Keratinocyte (primary cell): ENCODE results near the gene MGAT5B. TPM values are rescaled to one million over a fixed set of nuclear protein-coding genes. Genes with fewer than 3 reads are reported as not detected.
A peak's percentile ranks its signal among the peaks of the same experiment; 100 is the strongest.

Experiments used
- DNase-seq: peaks from one replicate; pipeline ENCODE4 v3.0.0-alpha.2; 2011; ENCODE audit warnings: low read depth, missing footprints, low spot score
- FAIRE-seq: peaks from 2 replicates; lab custom pipeline; 2011; peaks lifted over from hg19 to GRCh38; lab: Jason Lieb, UNC
- H2AFZ ChIP-seq: 2 replicates; pipeline ENCODE4 v1.6.0; 2012; ENCODE audit warnings: low read length, control low read depth, inconsistent platforms; ENCODE audit not compliant: control insufficient read depth
- H3K27ac ChIP-seq: 2 replicates; pipeline ENCODE4 v1.5.1; 2011; ENCODE audit warnings: low read length; ENCODE audit not compliant: control insufficient read depth, insufficient read depth
- H3K27me3 ChIP-seq: 3 replicates; pipeline ENCODE4 v1.6.0; 2011; ENCODE audit warnings: low read length; ENCODE audit not compliant: control insufficient read depth, insufficient read depth; ENCODE audit errors: extremely low read depth
- H3K36me3 ChIP-seq, 2 experiments: 2 replicates in 1 of 2; 3 replicates in 1 of 2; pipeline ENCODE4 v1.5.1; 2011; ENCODE audit warnings: low read length in 2 of 2, mild to moderate bottlenecking in 1 of 2; ENCODE audit not compliant: control insufficient read depth in 2 of 2, insufficient read depth in 2 of 2; ENCODE audit errors: extremely low read depth in 1 of 2
- H3K4me1 ChIP-seq: 3 replicates; pipeline ENCODE4 v1.5.1; 2011; ENCODE audit warnings: low read length; ENCODE audit not compliant: control insufficient read depth, insufficient read depth; ENCODE audit errors: extremely low read depth
- H3K4me2 ChIP-seq: 3 replicates; pipeline ENCODE4 v1.6.0; 2011; ENCODE audit warnings: low read depth, low read length; ENCODE audit not compliant: control insufficient read depth, insufficient read depth; ENCODE audit errors: extremely low read depth
- H3K4me3 ChIP-seq, 3 experiments: fragments of 200-600 bp in 1 of 3; sonication (generic) in 1 of 3; 2 replicates in 2 of 3; 3 replicates in 1 of 3; pipeline ENCODE4 v1.5.1; 2011 to 2016; ENCODE audit warnings: low read length in 3 of 3, mild to moderate bottlenecking in 3 of 3, control low read depth in 2 of 3, inconsistent platforms in 1 of 3, low read depth in 1 of 3, mixed read lengths in 1 of 3, mixed run types in 1 of 3, moderate library complexity in 1 of 3; ENCODE audit not compliant: control insufficient read depth in 2 of 3, insufficient read depth in 2 of 3; ENCODE audit errors: extremely low read depth in 1 of 3
- H3K79me2 ChIP-seq: 2 replicates; pipeline ENCODE4 v1.6.0; 2012; ENCODE audit warnings: low read length; ENCODE audit not compliant: control insufficient read depth, insufficient read depth
- H3K9ac ChIP-seq: 3 replicates; pipeline ENCODE4 v1.6.0; 2011; ENCODE audit warnings: low read length; ENCODE audit not compliant: control insufficient read depth, insufficient read depth; ENCODE audit errors: extremely low read depth
- H3K9me1 ChIP-seq: 3 replicates; pipeline ENCODE4 v1.6.0; 2011; ENCODE audit warnings: low read length; ENCODE audit not compliant: control insufficient read depth, insufficient read depth; ENCODE audit errors: extremely low read depth
- H3K9me3 ChIP-seq: 2 replicates; pipeline ENCODE4 v1.5.1; 2012; ENCODE audit warnings: low read depth, low read length; ENCODE audit not compliant: control insufficient read depth
- H4K20me1 ChIP-seq: 3 replicates; pipeline ENCODE4 v1.6.0; 2011; ENCODE audit warnings: low read length; ENCODE audit not compliant: control insufficient read depth, insufficient read depth; ENCODE audit errors: extremely low read depth
- EZH2 ChIP-seq: IDR thresholded peaks from one replicate; pipeline ENCODE4 v1.6.1; 2012; ENCODE audit warnings: inconsistent platforms, mild to moderate bottlenecking, low read length, moderate library complexity
- dilution Hi-C: fragments of 300-500 bp; cut with MboI; formaldehyde crosslinking; loops from one replicate; pipeline ENCODE4 v1.7.0; 2020; ENCODE audit warnings: low sequenced_read_pairs; ENCODE audit not compliant: extremely low pct_ligation_motif_present
- polyA plus RNA-seq, 5 experiments: library from polyadenylated mRNA; depleted of rRNA in 3 of 5; stranded (reverse) in 3 of 5; stranded (forward) in 1 of 5; unstranded in 1 of 5; fragments of >200 nt; gene quantifications; 1 replicate in 1 of 5; 2 replicates in 3 of 5; 3 replicates in 1 of 5; pipeline versions ENCODE4 v1.2.1 to v1.2.3, GENCODE V29; 2011 to 2012; ENCODE audit warnings: missing spikeins in 2 of 5, low read depth in 1 of 5, low replicate concordance in 1 of 5
- TF ChIP-seq, protein P1 (sequence below), 3 experiments: IDR thresholded peaks in 1 of 3; conservative IDR thresholded peaks in 1 of 3; optimal IDR thresholded peaks in 1 of 3; 2 replicates in 2 of 3; 3 replicates in 1 of 3; pipeline versions ENCODE3 to v1.5.1; 2011; ENCODE audit warnings: low read length in 3 of 3, mild to moderate bottlenecking in 3 of 3, moderate library complexity in 2 of 3, control low read depth in 1 of 3, inconsistent platforms in 1 of 3; ENCODE audit not compliant: insufficient read depth in 2 of 3; ENCODE audit errors: extremely low read depth in 1 of 3

MGAT5B gene
- polyA plus RNA-seq, 1 donor (not counting 4 experiments of a cell fraction or from before 2014, with no cell fraction given): 0.29 TPM

DNA sequence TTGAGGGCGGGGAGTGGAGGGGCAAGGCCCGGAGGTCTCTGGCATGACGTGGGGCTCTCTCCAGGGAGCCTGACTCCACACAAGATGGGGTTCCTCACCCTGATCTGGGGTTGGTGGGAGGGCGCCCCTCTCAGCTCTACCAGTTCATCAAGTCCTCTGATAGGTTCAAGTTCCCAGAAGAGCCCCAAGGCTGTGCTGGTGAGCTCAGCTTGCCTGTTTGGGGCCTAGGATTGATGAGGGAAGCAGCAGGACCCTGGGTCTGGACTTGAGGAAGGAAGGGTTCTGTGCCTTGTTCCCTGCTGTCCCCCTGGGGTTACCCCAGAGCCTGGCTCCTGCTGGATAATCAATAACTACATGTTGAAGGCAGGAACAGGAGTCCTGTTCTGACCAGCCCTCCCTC lies 3.5 kb downstream of the MGAT5B start:
- Histone ChIP-seq H2AFZ (no peak overlapping the region), H3K9ac (no peak overlapping the region), H3K36me3 (no peaks in the 10 kb centered on the region), H3K9me1 (no peaks in the 10 kb centered on the region), H3K4me2 (no peak overlapping the region), H3K4me3 (no peak overlapping the region), H3K27me3 (peaks cover 47% of the 10 kb centered on the region), H3K27ac (no peak overlapping the region), H3K79me2 (no peaks in the 10 kb centered on the region), H3K4me1 (peaks cover 40% of the 10 kb centered on the region), H4K20me1 (peaks cover 2% of the 10 kb centered on the region), H3K9me3 (peaks cover 5% of the 10 kb centered on the region)
- no peak for DNase-seq
- dilution Hi-C loops: no loop called here
- no peak for TF ChIP-seq EZH2
- TF ChIP-seq, protein P1, sequence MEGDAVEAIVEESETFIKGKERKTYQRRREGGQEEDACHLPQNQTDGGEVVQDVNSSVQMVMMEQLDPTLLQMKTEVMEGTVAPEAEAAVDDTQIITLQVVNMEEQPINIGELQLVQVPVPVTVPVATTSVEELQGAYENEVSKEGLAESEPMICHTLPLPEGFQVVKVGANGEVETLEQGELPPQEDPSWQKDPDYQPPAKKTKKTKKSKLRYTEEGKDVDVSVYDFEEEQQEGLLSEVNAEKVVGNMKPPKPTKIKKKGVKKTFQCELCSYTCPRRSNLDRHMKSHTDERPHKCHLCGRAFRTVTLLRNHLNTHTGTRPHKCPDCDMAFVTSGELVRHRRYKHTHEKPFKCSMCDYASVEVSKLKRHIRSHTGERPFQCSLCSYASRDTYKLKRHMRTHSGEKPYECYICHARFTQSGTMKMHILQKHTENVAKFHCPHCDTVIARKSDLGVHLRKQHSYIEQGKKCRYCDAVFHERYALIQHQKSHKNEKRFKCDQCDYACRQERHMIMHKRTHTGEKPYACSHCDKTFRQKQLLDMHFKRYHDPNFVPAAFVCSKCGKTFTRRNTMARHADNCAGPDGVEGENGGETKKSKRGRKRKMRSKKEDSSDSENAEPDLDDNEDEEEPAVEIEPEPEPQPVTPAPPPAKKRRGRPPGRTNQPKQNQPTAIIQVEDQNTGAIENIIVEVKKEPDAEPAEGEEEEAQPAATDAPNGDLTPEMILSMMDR (optimal IDR thresholded peaks at IDR 0.05 in 1 of 3, IDR thresholded peaks at IDR 0.05 in 1 of 3, conservative IDR thresholded peaks at IDR 0.05 in 1 of 3; ENCODE audit: extremely low read depth in 1 of 3, insufficient read depth in 2 of 3, low read length in 3 of 3): no peak
- FAIRE-seq: no peak

DNA sequence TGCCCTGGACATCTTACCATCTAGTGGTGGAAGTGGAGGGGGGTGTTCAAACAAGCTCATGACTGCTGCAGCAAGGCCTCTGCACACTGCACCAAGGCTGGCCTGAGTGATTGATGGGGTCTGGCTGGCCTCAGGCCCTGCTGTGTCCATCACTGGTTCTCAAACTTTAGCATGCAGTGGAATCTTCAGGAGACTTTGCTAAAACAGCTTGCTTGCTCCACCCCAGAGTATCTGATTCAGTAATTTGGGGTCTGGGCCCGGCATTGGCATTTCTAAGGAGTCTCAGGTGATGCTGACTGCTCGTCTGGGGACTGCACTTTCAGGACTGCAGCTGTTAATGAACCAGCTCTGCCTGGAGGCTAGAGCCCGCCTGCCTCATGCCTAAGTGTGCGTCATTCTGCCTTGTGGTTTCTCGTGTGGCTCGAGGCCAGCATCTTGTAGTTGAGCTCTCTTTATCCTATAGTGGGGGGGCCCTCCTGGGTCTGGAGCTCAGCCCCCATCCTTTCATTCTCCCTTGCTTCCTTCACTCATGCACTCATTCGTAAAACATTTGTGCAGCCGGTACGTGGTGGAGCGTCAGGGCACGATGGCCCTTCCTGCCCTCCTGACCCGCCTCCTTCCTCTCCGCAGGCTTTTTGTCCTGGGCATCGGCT lies 4.1 kb downstream of the MGAT5B start:
- Histone ChIP-seq H3K79me2 (no peaks in the 10 kb centered on the region), H2AFZ (no peak overlapping the region), H4K20me1 (peaks cover 2% of the 10 kb centered on the region), H3K27ac (no peak overlapping the region), H3K4me2 (peak overlapping the region; percentile 18), H3K36me3 (no peaks in the 10 kb centered on the region), H3K9me1 (no peaks in the 10 kb centered on the region), H3K9ac (no peak overlapping the region), H3K4me3 (no peak overlapping the region), H3K4me1 (peaks cover 34% of the 10 kb centered on the region), H3K27me3 (peaks cover 49% of the 10 kb centered on the region), H3K9me3 (peaks cover 5% of the 10 kb centered on the region)
- no peak for TF ChIP-seq EZH2
- TF ChIP-seq, protein P1 (optimal IDR thresholded peaks at IDR 0.05 in 1 of 3, IDR thresholded peaks at IDR 0.05 in 1 of 3, conservative IDR thresholded peaks at IDR 0.05 in 1 of 3; ENCODE audit: extremely low read depth in 1 of 3, insufficient read depth in 2 of 3, low read length in 3 of 3): no peak
- peak; percentile 99 for FAIRE-seq
- peak; percentile 69 for DNase-seq
- dilution Hi-C loops: no loop called here
